Gastrocnemius medialis (tissue), 4 donors: Measurements from ENCODE around the gene ASB17. TPM values are rescaled to one million over a fixed set of nuclear protein-coding genes. Genes with fewer than 3 reads are reported as not detected.
"Not testable (repeated sequence)": the region's sequence is repeated elsewhere in the genome, so short reads cannot be mapped to it uniquely, and the experiment has no call there.

ENCODE experiments used
- ATAC-seq, 2 donors: fragments of 150-250 bp; one replicate each; pipeline ENCODE4 v1.9.1; 2016
- DNase-seq, 2 donors: peaks; one replicate each; pipeline ENCODE4 v3.0.0-alpha.2; 2019
- H3K27ac ChIP-seq, 4 donors: fragments of 200-600 bp; sonication (generic); 1 replicate in 1 of 4; 2 replicates in 3 of 4; pipeline ENCODE4 v1.5.1; 2016 to 2018; ENCODE audit warnings: mild to moderate bottlenecking in 2 of 4, moderate library complexity in 1 of 4
- H3K27me3 ChIP-seq, 3 donors: fragments of 200-600 bp; sonication (generic) in 2 of 3; 1 replicate in 1 of 3; 2 replicates in 2 of 3; pipeline versions ENCODE4 v1.5.1 to v1.6.0; 2016 to 2019; ENCODE audit warnings: mild to moderate bottlenecking in 1 of 3, moderate library complexity in 1 of 3
- H3K36me3 ChIP-seq, 2 donors: fragments of 200-600 bp; sonication (generic) in 1 of 2; one replicate each; pipeline ENCODE4 v1.5.1; 2017 to 2018
- H3K4me1 ChIP-seq, 2 donors: fragments of 200-600 bp; sonication (generic) in 1 of 2; one replicate each; pipeline ENCODE4 v1.5.1; 2016 to 2017; ENCODE audit warnings: mild to moderate bottlenecking in 2 of 2
- H3K4me3 ChIP-seq, 4 donors: fragments of 200-600 bp; sonication (generic) in 3 of 4; 1 replicate in 1 of 4; 2 replicates in 3 of 4; pipeline ENCODE4 v1.5.1; 2016 to 2019; ENCODE audit warnings: mild to moderate bottlenecking in 2 of 4
- H3K9me3 ChIP-seq, 3 donors: fragments of 200-600 bp; sonication (generic) in 2 of 3; 1 replicate in 1 of 3; 2 replicates in 2 of 3; pipeline ENCODE4 v1.5.1; 2016 to 2019
- POLR2A ChIP-seq, 2 donors: fragments of 450-650 bp; IDR thresholded peaks; one replicate each; pipeline ENCODE4 v1.6.1; 2017; ENCODE audit warnings: antibody characterized with exemption in 2 of 2, mild to moderate bottlenecking in 2 of 2, moderate library complexity in 2 of 2
- in situ Hi-C, 4 donors: fragments of 200-750 bp; cut with MboI; loops; one replicate each; pipeline versions ENCODE4 v1.15.0 to v1.8.0; 2017; ENCODE audit warnings: low sequenced_read_pairs in 4 of 4
- intact Hi-C: fragments of 100-400 bp; cut with DNase I; formaldehyde crosslinking; loops from one replicate; pipeline ENCODE4 v1.15.1; 2023; ENCODE audit warnings: low total_unique reads
- total RNA-seq, 4 donors: library from RNA; depleted of rRNA; stranded (reverse); fragments of >200 nt; gene quantifications; one replicate each; pipeline versions ENCODE4 v1.1.0 to v1.2.3, GENCODE V29; 2016
- TF ChIP-seq, protein P1 (sequence below), 5 experiments: fragments of 450-650 bp in 3 of 5; fragments of 200-600 bp in 2 of 5; sonication (generic) in 2 of 5; IDR thresholded peaks in 4 of 5; conservative IDR thresholded peaks in 1 of 5; 1 replicate in 4 of 5; 2 replicates in 1 of 5; pipeline ENCODE4 v1.5.1; 2016 to 2019; ENCODE audit warnings: antibody characterized with exemption in 5 of 5, mild to moderate bottlenecking in 3 of 5, moderate library complexity in 3 of 5

The ASB17 gene
- total RNA-seq, 4 donors from 2014 or later = not detected

DNA sequence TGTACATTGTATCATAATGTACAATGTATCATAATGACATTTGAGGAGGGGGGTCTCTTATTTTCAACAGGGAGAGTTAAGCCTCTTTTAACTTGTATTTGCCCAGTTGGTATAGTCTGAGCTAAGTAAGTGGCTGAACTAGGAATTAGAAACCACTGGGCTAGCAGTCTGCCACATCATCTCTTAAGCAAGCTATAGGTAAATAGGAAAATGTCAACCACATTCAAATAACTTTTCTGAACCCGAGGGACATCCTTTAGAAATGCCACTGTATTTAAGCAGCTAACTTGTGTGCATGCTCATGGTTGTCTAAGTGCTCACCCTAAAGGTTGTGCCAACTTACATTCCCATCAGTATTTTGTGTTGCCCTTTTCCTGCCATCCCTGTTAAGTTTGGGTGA is 35.5 kb upstream of the ASB17 start:
- Histone ChIP-seq H3K9me3 (no peaks in the 10 kb centered on the region), H3K27ac (no peak overlapping the region), H3K4me3 (no peak overlapping the region), H3K27me3 (no peaks in the 10 kb centered on the region), H3K36me3 (no peaks in the 10 kb centered on the region), H3K4me1 (no peaks in the 10 kb centered on the region)
- in situ Hi-C loops (no loop called here), intact Hi-C loops (no loop called here)
- ATAC-seq = no peak
- no peak for DNase-seq
- TF ChIP-seq, protein P1, sequence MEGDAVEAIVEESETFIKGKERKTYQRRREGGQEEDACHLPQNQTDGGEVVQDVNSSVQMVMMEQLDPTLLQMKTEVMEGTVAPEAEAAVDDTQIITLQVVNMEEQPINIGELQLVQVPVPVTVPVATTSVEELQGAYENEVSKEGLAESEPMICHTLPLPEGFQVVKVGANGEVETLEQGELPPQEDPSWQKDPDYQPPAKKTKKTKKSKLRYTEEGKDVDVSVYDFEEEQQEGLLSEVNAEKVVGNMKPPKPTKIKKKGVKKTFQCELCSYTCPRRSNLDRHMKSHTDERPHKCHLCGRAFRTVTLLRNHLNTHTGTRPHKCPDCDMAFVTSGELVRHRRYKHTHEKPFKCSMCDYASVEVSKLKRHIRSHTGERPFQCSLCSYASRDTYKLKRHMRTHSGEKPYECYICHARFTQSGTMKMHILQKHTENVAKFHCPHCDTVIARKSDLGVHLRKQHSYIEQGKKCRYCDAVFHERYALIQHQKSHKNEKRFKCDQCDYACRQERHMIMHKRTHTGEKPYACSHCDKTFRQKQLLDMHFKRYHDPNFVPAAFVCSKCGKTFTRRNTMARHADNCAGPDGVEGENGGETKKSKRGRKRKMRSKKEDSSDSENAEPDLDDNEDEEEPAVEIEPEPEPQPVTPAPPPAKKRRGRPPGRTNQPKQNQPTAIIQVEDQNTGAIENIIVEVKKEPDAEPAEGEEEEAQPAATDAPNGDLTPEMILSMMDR (IDR thresholded peaks at IDR 0.05 in 4 of 5, conservative IDR thresholded peaks at IDR 0.05 in 1 of 5) = no peak
- no peak for TF ChIP-seq POLR2A (IDR thresholded peaks at IDR 0.05)

DNA sequence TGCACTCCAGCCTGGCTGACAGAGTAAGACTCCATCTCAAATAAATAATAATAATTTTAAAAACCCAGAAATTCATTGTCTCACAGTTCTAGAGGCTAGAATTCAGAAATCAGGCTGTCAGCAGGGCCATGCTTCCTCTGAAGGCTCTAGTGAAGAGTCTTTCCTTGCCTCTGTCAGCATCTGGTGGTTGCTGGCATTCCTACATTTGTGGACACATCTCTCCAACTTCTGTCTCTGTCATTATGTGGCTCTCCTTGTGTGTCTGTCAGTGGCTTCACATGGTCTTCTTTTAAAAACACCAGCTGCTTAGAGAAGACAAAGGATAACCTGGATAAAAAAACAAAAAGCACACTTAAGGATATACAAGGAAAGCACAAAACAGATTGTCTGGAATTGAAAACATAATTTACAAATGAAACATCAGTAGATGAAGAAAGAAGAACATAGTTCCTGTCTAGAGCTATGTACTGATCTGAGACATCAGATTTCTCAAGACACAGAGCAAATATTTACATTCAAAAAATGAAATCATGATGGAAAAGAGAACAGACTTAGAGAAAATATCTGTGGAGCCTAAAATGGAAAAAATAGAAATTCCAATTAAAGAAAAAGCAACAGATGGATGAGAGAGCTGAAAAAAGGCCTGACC is 32.7 kb upstream of the ASB17 start:
- intact Hi-C loops = no loop called here

GRCh38 chr1:75964110-75964759 is 32.0 kb upstream of the ASB17 start:
- in situ Hi-C loops, intact Hi-C loops, H3K27me3 ChIP-seq, H3K9me3 ChIP-seq, H3K4me3 ChIP-seq, H3K36me3 ChIP-seq, H3K4me1 ChIP-seq, ATAC-seq, H3K27ac ChIP-seq, DNase-seq: not testable (repeated sequence)

More for the DNA sequence above, 32.7 kb upstream of the ASB17 start:
- Histone ChIP-seq H3K36me3 (no peaks in the 10 kb centered on the region), H3K9me3 (no peaks in the 10 kb centered on the region), H3K4me1 (no peaks in the 10 kb centered on the region), H3K27me3 (no peaks in the 10 kb centered on the region), H3K27ac (no peak overlapping the region), H3K4me3 (no peak overlapping the region)
- in situ Hi-C loops = no loop called here
- TF ChIP-seq, protein P1 (IDR thresholded peaks at IDR 0.05 in 4 of 5, conservative IDR thresholded peaks at IDR 0.05 in 1 of 5) = no peak
- TF ChIP-seq POLR2A (IDR thresholded peaks at IDR 0.05) = no peak
- DNase-seq (no peak), ATAC-seq (no peak)

DNA sequence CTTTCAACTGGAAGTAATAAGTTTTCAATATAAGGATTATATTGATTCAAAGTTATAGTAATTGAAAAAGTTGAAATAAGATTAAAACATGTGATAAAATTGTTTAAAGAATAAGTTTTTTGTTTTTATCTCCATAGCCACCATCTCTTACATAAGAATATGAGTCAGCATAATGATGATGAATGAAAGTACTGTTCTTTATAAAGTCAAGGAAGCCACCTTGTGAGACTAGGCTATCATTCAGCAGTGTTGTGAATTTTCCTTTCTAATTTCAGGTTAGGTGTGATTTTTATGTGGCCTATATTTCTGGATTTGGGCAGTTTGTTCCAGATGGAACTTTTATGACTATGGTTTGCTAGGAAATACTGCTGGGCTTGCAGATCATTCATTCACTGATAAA is 22.4 kb upstream of the ASB17 start:
- TF ChIP-seq, protein P1 (IDR thresholded peaks at IDR 0.05 in 4 of 5, conservative IDR thresholded peaks at IDR 0.05 in 1 of 5) = no peak
- no peak for TF ChIP-seq POLR2A (IDR thresholded peaks at IDR 0.05)
- H3K9me3 ChIP-seq = no peaks in the 10 kb centered on the region
- intact Hi-C loops (no loop called here), in situ Hi-C loops (no loop called here)
- H3K27me3 ChIP-seq = no peaks in the 10 kb centered on the region
- H3K36me3 ChIP-seq = no peaks in the 10 kb centered on the region
- H3K4me1 ChIP-seq = no peaks in the 10 kb centered on the region
- H3K27ac ChIP-seq = no peak overlapping the region
- DNase-seq (no peak), ATAC-seq (no peak)
- H3K4me3 ChIP-seq = no peak overlapping the region

DNA sequence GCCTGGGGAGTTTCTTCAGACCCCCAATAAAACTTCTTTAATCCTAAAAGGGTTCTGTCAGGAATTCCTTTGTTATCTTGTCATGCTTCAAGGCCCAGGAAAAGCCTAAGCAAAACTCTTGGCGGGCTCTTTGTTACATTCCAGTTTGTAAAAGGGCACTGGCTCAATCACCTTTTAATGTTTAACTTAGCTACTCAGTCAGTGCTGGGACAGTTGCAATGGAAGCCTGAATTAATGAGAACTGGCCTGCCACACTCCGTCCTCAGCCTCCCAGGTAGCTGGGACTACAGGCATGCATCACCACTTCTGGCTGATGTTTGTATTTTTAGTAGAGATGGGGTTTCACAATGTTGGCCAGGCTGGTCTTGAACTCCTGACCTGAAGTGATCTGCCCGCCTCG is 21.3 kb upstream of the ASB17 start:
- Histone ChIP-seq H3K4me3 (no peak overlapping the region), H3K4me1 (no peaks in the 10 kb centered on the region), H3K27me3 (no peaks in the 10 kb centered on the region), H3K9me3 (no peaks in the 10 kb centered on the region), H3K36me3 (no peaks in the 10 kb centered on the region), H3K27ac (no peak overlapping the region)
- DNase-seq (no peak), ATAC-seq (no peak)
- intact Hi-C loops (no loop called here), in situ Hi-C loops (no loop called here)
- TF ChIP-seq, protein P1 (IDR thresholded peaks at IDR 0.05 in 4 of 5, conservative IDR thresholded peaks at IDR 0.05 in 1 of 5) = no peak
- no peak for TF ChIP-seq POLR2A (IDR thresholded peaks at IDR 0.05)
